Measurements from ENCODE around the gene HOXC9.

HOXC9 gene

GRCh38 chr12:54016478-54016964, 16.6 kb downstream of the HOXC9 start:
- no peak for DNase-seq

DNA sequence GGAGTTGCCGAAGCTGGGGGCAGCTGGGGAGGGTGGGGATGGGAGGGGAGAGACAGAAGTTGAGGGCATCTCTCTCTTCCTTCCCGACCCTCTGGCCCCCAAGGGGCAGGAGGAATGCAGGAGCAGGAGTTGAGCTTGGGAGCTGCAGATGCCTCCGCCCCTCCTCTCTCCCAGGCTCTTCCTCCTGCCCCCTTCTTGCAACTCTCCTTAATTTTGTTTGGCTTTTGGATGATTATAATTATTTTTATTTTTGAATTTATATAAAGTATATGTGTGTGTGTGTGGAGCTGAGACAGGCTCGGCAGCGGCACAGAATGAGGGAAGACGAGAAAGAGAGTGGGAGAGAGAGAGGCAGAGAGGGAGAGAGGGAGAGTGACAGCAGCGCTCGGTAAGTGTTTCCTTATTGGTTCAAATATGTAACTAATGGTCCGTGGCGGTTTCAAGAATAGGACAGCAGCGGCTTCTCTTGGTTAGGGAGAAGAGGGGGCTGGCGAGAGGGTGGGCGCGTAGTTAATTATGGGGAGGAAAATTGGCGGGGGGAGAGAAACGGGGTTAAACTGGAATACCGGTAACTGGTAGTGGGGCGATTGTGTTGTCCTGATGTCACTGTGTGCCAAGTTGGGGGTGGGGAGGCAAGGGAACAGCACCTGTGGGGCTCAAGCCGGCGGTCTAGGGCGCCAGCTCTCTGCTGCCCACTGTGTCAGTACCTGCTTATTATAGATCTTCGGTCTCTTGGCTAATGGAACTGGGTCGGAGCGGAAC, 17.2 kb downstream of the HOXC9 start:
- DNase-seq = no peak

GRCh38 chr12:54017878-54018467, 18.0 kb downstream of the HOXC9 start:
- peak; percentile 35 to 73 (median 62) for DNase-seq

GRCh38 chr12:54018468-54018984, 18.6 kb downstream of the HOXC9 start:
- DNase-seq = no peak

DNA sequence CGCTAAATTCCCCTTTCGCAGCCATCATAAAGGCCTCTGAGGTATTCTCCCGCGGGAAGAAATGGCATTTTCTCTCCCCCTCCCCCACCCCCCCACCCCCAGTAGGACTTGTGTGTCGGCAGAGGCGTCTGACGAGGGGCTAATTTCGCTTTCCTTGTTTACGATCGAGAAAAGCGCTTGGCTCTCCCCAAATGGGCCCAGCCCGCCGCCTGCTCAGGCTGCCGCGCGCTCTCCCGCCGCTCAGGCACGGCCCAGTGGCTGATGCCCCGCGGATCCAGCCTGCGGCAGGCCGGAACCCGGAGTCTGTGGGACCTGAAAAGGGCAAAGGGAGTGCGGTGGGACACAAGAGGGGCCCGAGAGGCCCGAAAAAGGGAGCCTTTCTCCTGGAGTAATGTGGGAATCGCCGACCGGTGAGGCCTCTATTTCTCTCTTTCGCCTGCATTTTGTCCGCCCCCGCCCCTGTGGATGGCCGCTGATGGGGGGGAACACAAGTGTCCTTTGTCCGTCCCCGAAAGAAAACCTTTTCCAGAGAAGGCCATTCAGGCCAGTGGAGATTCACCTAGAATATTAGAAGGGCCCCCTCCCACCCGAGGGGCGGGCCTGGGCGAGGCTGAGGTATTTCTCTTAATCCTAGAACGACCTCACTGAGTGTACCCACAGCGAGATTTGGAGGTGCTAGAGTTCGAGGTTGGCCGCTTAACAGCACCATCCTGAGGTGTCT, 19.3 kb downstream of the HOXC9 start:
- no peak for DNase-seq

DNA sequence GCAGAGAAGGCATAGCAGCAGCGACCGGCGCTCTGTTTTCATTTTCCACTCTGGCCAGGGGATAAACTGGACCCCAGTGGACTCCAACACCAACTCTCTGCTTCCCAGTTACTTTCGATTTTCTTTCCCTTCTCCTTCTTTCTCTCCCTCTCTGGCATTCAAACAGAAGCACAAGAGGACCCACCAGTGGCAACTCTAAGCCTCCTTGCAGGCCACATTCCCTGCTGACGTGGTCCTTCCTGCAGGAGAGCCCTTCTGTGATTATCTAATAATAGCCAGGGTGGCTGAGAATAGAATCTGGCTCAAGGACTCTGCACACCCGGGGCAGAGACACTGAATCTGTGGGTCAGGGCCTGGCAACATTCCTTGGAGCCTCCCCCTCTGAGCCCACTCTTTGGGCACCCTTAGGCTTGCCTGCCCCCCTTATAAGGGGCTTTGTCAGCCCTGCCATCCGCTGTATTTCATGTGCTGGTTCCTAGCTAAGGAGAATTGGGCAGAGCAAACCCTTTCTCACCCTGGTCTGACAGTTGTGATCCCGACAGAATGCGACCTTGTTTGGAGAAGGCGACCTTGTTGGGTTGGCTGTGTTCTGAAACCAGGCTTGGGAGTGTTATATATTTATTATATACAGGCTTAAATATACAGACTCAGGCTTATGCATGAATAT, 20.1 kb downstream of the HOXC9 start:
- no peak for DNase-seq

DNA sequence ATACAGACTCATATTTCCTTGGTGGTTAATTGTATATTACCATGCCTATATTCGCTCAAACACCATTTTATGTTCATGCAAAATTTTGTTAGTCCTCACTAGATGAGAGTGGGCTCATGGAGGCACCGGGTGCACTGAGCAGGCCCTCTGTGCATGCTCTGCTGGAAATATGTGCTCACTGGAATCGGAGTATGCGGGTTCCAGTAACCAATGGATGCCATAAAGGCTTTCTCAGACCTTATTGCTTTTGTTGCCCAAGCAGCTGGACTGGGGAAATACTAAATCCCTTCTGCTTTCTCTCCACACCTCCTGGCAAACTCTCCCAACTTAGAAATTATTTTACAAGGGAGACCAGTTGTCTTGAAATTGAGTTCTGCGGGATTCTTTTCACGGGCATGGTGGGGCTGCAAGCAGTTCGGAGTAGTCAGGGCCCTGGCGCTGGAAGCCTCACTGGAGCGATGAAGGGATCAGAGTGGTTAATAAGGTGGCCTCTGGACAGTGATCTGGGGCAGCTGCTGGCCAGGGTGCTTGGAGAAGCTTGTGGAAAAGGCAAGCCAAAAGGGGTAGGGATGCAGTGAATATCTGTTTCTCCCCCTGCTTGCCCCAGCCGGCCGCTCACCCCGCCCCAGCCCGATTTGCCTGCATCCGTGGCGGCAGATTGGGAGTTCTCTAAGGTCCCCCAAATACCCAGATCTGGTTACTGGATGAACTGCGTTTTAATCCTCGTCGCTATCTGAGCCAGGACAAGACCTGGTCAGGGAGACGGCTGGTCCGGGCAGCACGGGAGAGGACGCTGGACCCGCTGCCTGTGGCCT, 20.8 kb downstream of the HOXC9 start:
- no peak for DNase-seq

GRCh38 chr12:54021432-54022013, 21.6 kb downstream of the HOXC9 start:
- DNase-seq = no peak

GRCh38 chr12:54022960-54023884, 23.3 kb downstream of the HOXC9 start:
- DNase-seq = no peak

- DNase-seq = no peak
Measured at GRCh38 chr12:54024127-54024526, 24.2 kb downstream of the HOXC9 start.

- DNase-seq = no peak
Measured at GRCh38 chr12:54024581-54025305, 24.8 kb downstream of the HOXC9 start.

- DNase-seq = no peak
Measured at GRCh38 chr12:54025499-54026405, 25.8 kb downstream of the HOXC9 start.

DNA sequence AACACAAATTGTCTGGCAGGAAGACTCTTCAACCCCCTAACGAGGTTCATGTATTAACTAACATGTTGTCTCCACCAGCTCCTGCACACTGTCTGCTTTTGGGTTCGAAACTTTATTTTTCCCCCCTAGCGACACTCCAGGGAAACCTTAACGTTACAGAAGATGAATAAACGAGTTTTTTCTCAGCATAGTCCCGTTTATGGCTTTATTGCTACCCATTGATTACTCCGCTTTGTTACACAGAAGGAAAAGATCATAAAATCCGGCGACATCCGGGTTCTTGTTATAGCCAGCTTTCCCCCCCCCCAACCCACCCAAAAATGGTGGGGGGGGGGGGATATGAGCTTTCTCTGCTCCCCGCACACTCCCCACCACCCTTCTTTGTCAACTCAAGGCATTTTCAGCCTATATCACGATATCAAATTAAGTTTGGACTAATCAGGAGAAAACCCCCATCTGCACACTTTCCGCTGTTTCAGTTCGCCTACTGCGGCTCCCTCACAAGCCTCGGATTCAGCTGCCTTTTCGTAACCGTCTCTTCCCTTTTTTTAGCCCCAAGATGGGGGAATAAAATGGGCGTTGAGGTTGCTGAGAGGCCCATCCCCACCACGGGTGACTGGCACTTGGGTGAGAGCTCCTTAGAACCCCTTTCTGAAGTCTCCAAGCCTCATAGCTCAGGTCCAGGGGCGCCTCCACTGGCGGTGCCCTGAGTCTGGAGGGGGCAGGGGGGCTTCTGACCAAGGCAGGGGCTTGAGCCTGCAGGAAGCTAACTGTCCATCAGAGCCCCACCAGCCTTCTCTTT, 26.9 kb downstream of the HOXC9 start:
- DNase-seq = no peak

GRCh38 chr12:54027442-54027786, 27.5 kb downstream of the HOXC9 start:
- no peak for DNase-seq

GRCh38 chr12:54028314-54029201, 28.6 kb downstream of the HOXC9 start, which contains the start of gene HOXC6:
HOXC6 (plus strand) TSS chr12:54028440; CDS start chr12:54028522, 82 bp downstream.
- no peak for DNase-seq

All from T-helper 1 cell (primary cell).